Measurements from ENCODE around the gene SECTM1. TPM values are rescaled to one million over a fixed set of nuclear protein-coding genes. Genes with fewer than 3 reads are reported as not detected.

Gene SECTM1
- total RNA-seq, 4 donors from 2014 or later: 10.7 to 258 (median 94.5) TPM

- DNase-seq: no peak
- Histone ChIP-seq H3K36me3 (peaks cover 0 to 17% (median 0%) of the 10 kb centered on the region in 3 donors), H3K9me3 (no peaks in the 10 kb centered on the region), H3K4me3 (no peak overlapping the region), H3K27me3 (no peaks in the 10 kb centered on the region), H3K4me1 (peaks cover 0 to 34% (median 18%) of the 10 kb centered on the region in 4 donors), H3K27ac (no peak overlapping the region)
- no peak for TF ChIP-seq POLR2A (IDR thresholded peaks at IDR 0.05)
- TF ChIP-seq, protein P1, sequence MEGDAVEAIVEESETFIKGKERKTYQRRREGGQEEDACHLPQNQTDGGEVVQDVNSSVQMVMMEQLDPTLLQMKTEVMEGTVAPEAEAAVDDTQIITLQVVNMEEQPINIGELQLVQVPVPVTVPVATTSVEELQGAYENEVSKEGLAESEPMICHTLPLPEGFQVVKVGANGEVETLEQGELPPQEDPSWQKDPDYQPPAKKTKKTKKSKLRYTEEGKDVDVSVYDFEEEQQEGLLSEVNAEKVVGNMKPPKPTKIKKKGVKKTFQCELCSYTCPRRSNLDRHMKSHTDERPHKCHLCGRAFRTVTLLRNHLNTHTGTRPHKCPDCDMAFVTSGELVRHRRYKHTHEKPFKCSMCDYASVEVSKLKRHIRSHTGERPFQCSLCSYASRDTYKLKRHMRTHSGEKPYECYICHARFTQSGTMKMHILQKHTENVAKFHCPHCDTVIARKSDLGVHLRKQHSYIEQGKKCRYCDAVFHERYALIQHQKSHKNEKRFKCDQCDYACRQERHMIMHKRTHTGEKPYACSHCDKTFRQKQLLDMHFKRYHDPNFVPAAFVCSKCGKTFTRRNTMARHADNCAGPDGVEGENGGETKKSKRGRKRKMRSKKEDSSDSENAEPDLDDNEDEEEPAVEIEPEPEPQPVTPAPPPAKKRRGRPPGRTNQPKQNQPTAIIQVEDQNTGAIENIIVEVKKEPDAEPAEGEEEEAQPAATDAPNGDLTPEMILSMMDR (IDR thresholded peaks at IDR 0.05): no peak
Measured at GRCh38 chr17:82275326-82275725, 58.2 kb downstream of the SECTM1 start.

- peaks cover 2 to 43% (median 23%) of the 10 kb centered on the region in 4 donors for H3K4me1 ChIP-seq
- no peaks in the 10 kb centered on the region for H3K27me3 ChIP-seq
- TF ChIP-seq, protein P1 (IDR thresholded peaks at IDR 0.05): no peak
- no peak for TF ChIP-seq POLR2A (IDR thresholded peaks at IDR 0.05)
- H3K9me3 ChIP-seq: no peaks in the 10 kb centered on the region
- peaks cover 0 to 23% (median 0%) of the 10 kb centered on the region in 3 donors for H3K36me3 ChIP-seq
- H3K27ac ChIP-seq: peak overlapping the region in 3 of 4 donors; percentile 99 to 100 (median 100)
- no peak for DNase-seq
- H3K4me3 ChIP-seq: peak overlapping the region; percentile 62 to 100 (median 92)
Measured at GRCh38 chr17:82274134-82275020, 59.2 kb downstream of the SECTM1 start.

DNA sequence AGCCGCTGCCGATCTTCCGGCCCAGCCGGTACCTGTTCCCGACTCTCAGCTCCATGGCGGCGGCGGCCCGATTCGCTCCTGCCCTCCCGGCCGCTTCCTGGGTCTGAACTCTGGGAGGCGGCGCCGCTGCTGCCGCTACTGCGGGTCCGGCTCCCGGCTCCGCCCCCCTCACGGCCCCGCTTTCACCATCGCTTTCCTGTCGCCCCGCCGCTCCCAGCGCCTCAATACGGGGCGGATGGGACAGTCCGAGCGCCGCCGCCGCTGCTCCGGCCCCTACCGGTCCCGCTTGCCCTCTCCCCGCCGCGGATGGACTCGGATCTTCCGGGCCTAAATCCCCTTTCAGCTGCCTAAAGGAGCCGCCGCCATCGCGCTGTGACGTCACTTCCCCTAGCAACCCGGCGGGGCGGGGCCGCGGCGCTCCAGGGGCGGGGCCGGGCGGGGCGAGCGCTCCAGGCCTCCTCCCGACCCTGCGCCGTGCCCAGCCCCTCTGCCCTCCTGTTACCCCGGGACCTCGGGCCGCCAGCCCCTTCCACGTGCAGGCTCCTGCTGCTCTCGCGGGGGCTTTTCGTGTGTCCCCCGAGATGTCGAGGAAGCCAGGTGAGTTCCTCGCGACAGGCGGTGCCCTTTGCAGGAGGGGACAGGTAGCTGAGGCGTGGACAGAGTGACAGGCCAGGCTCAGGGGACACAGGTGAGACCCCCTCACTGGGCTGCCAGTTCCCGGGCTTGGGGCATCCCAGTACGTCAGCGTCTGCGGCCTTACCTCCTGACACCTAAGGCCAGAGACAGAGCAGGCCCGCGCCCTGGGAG, 60.0 kb downstream of the SECTM1 start, which contains the start of gene CSNK1D:
Gene CSNK1D, minus strand, starts transcription at position 374 of the 807 bp plus-strand sequence. Its CDS starts 319 bp downstream, at position 55.
- H3K36me3 ChIP-seq: peaks cover 0 to 23% (median 0%) of the 10 kb centered on the region in 3 donors
- DNase-seq: peak; percentile 96 to 98 (median 97)
- peak within 1 kb of the TSS; percentile 99 to 100 (median 100) for H3K27ac ChIP-seq
- H3K27me3 ChIP-seq: no peaks in the 10 kb centered on the region
- peak within 1 kb of the TSS; percentile 62 to 100 (median 92) for H3K4me3 ChIP-seq
- H3K4me1 ChIP-seq: peaks cover 3 to 46% (median 26%) of the 10 kb centered on the region in 4 donors
- TF ChIP-seq POLR2A (IDR thresholded peaks at IDR 0.05): peak; percentile 91 to 94
- TF ChIP-seq, protein P1 (IDR thresholded peaks at IDR 0.05): no peak
- no peaks in the 10 kb centered on the region for H3K9me3 ChIP-seq

DNA sequence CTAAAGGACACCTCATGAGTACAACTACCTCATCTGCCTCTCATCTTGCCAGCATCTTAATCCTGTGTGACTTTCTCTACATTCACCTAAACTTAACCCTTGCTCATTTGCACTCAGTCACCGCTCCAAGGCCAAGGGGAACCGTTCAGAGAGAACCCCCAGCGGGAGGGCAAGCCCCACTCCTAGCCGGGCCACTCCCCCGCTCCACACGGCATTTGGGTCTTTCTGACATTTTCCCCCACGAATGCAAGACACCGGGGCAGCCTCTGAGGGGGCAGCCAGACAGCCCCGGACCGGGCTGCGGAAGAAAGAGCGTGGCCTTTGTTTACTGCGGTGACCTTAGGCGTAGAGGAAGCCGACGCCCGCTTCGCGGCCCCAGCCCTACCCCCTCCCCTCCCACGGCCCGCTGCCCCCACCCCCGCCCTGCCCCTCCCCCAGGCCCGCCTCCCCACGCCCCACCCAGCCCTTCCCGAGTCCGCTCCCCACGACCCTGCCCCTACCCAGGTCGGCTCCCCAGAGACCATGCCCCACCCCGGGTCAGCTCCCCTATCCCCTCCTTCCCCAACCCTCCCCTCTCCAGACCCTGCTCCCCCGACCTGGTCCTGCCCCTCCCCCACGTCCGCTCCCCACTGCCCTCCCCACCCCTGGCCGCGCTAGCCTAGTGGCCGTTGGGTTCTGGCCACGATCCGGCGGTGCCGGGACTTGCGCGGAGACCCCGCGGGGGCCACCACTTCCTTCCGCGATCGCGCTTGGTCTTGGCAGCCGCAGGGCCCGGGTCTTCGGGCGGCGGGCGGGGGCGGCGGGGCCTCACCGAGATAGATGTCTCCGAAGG, 60.9 kb downstream of the SECTM1 start:
- Histone ChIP-seq H3K36me3 (peaks cover 0 to 23% (median 0%) of the 10 kb centered on the region in 3 donors), H3K27me3 (no peaks in the 10 kb centered on the region), H3K4me3 (peak overlapping the region; percentile 62 to 100 (median 92)), H3K4me1 (peaks cover 11 to 54% (median 33%) of the 10 kb centered on the region in 4 donors), H3K27ac (peak overlapping the region; percentile 99 to 100 (median 100)), H3K9me3 (no peaks in the 10 kb centered on the region)
- TF ChIP-seq, protein P1 (IDR thresholded peaks at IDR 0.05): no peak
- no peak for TF ChIP-seq POLR2A (IDR thresholded peaks at IDR 0.05)
- DNase-seq: peak; percentile 50 to 80 (median 75)

All from Peyer's patch (tissue), 4 donors.